Measurements from ENCODE around the gene ATP11A.

ATP11A gene

GRCh38 chr13:112743451-112744167, 53.8 kb downstream of the ATP11A start:
- H3K23ac ChIP-seq (ENCODE audit: low read length), result no peak overlapping the region
- no peaks in the 10 kb centered on the region for H3K9me3 ChIP-seq (ENCODE audit: insufficient read depth, low read depth, low read length)
- no peak overlapping the region for H2BK120ac ChIP-seq (ENCODE audit: insufficient read depth, low read length, poor library complexity)
- no peak overlapping the region for H3K14ac ChIP-seq (ENCODE audit: low read length)
- H2BK12ac ChIP-seq (ENCODE audit: low read length), result no peak overlapping the region
- H2BK5ac ChIP-seq (ENCODE audit: low read depth, low read length, poor library complexity), result no peak overlapping the region
- no peak overlapping the region for H4K8ac ChIP-seq (ENCODE audit: low read depth, low read length)
- peak; percentile 79 to 90 for DNase-seq
- no peak overlapping the region for H3K27ac ChIP-seq (ENCODE audit: low read depth, low read length)
- H2AK5ac ChIP-seq (ENCODE audit: low read length), result no peak overlapping the region
- peaks cover 5 to 16% of the 10 kb centered on the region in 2 experiments for H3K4me1 ChIP-seq (ENCODE audit: control insufficient read depth in 1 of 2, insufficient read depth in 2 of 2, low read length in 2 of 2)
- no peak overlapping the region for H4K12ac ChIP-seq (ENCODE audit: low read depth, low read length)
- H3K79me1 ChIP-seq (ENCODE audit: low read length), result peaks cover 3% of the 10 kb centered on the region
- H3K18ac ChIP-seq (ENCODE audit: low read length), result no peak overlapping the region
- H3K4me2 ChIP-seq (ENCODE audit: low read length), result no peak overlapping the region
- H3K36me3 ChIP-seq (ENCODE audit: control insufficient read depth in 1 of 2, insufficient read depth in 2 of 2, low read length in 2 of 2), result no peaks in the 10 kb centered on the region
- H3K9ac ChIP-seq (ENCODE audit: low read length), result no peak overlapping the region
- no peak overlapping the region for H4K91ac ChIP-seq (ENCODE audit: low read depth, low read length)
- H3K79me2 ChIP-seq (ENCODE audit: control insufficient read depth, insufficient read depth, low read length, poor library complexity), result peaks cover 12% of the 10 kb centered on the region
- H2AFZ ChIP-seq (ENCODE audit: insufficient read depth, low read length, poor library complexity), result no peak overlapping the region
- H3K27me3 ChIP-seq (ENCODE audit: insufficient read depth, low read length), result no peaks in the 10 kb centered on the region
- peak overlapping the region; percentile 5 for H3K4ac ChIP-seq (ENCODE audit: low read depth, low read length)
- no peak overlapping the region for H3K4me3 ChIP-seq (ENCODE audit: low read depth, low read length)
- WGBS (ENCODE audit: extremely low coverage, insufficient coverage, insufficient read length), result no CpG with 5 or more reads among the region's 12 CpGs

DNA sequence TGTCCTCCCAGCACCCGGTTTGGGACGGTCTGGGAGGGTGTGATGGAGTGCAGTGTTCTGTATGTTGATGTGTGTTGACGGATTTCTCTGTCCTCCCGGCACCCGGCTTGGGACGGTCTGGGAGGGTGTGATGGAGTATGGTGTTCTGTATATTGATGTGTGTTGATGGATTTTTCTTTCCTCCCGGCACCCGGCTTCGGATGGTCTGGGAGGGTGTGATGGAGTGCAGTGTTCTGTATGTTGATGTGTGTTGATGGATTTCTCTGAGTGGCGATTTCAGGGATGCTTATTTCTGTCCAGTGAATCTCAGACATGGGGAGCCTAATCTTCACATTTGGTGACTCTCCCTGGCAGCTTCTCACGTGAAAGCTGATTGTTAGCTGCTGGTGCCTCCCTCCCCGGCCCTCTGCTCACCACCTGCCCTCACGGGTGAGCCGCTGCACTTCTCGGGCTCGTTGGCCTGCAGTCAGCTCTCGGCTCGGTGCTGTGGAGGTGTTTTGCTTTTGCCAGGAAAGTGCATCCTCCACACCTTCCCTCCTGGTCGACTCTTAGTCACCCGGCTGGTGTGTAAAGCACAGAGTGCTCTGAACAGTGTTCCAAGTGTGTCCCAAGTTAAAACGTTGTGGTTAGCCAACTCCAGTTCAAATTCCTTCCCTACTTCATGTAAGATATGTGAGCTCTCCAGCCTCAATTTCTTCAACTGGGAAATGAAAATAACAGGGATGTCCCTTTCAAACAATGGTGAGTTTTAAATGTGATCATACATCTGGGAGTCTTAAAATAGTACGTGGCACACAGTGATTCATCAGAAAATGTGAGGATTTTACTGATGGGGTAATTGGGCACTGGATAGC, 54.6 kb downstream of the ATP11A start:
- Histone ChIP-seq H4K91ac (ENCODE audit: low read depth, low read length) (no peak overlapping the region), H3K4me1 (ENCODE audit: control insufficient read depth in 1 of 2, insufficient read depth in 2 of 2, low read length in 2 of 2) (peaks cover 5 to 16% of the 10 kb centered on the region in 2 experiments), H3K27ac (ENCODE audit: low read depth, low read length) (no peak overlapping the region), H4K8ac (ENCODE audit: low read depth, low read length) (no peak overlapping the region), H3K79me2 (ENCODE audit: control insufficient read depth, insufficient read depth, low read length, poor library complexity) (peaks cover 14% of the 10 kb centered on the region), H2AK5ac (ENCODE audit: low read length) (peak overlapping the region; percentile 21), H3K4me2 (ENCODE audit: low read length) (no peak overlapping the region), H4K12ac (ENCODE audit: low read depth, low read length) (no peak overlapping the region), H3K14ac (ENCODE audit: low read length) (no peak overlapping the region), H3K18ac (ENCODE audit: low read length) (peak overlapping the region; percentile 54), H2BK5ac (ENCODE audit: low read depth, low read length, poor library complexity) (no peak overlapping the region), H3K79me1 (ENCODE audit: low read length) (peaks cover 3% of the 10 kb centered on the region), H3K36me3 (ENCODE audit: control insufficient read depth in 1 of 2, insufficient read depth in 2 of 2, low read length in 2 of 2) (peaks cover 0 to 3% of the 10 kb centered on the region in 2 experiments), H3K23ac (ENCODE audit: low read length) (no peak overlapping the region), H3K9ac (ENCODE audit: low read length) (no peak overlapping the region), H2BK12ac (ENCODE audit: low read length) (no peak overlapping the region), H2AFZ (ENCODE audit: insufficient read depth, low read length, poor library complexity) (no peak overlapping the region), H3K27me3 (ENCODE audit: insufficient read depth, low read length) (no peaks in the 10 kb centered on the region), H3K4me3 (ENCODE audit: low read depth, low read length) (no peak overlapping the region), H3K4ac (ENCODE audit: low read depth, low read length) (peak overlapping the region; percentile 30), H2BK120ac (ENCODE audit: insufficient read depth, low read length, poor library complexity) (no peak overlapping the region), H3K9me3 (ENCODE audit: insufficient read depth, low read depth, low read length) (no peaks in the 10 kb centered on the region)
- no CpG with 5 or more reads among the region's 22 CpGs for WGBS (ENCODE audit: extremely low coverage, insufficient coverage, insufficient read length)
- peak; percentile 50 to 74 for DNase-seq

GRCh38 chr13:112746044-112746443, 56.2 kb downstream of the ATP11A start:
- Histone ChIP-seq H2BK12ac (ENCODE audit: low read length) (no peak overlapping the region), H3K18ac (ENCODE audit: low read length) (no peak overlapping the region), H3K27ac (ENCODE audit: low read depth, low read length) (no peak overlapping the region), H3K4ac (ENCODE audit: low read depth, low read length) (peak overlapping the region; percentile 57), H2AFZ (ENCODE audit: insufficient read depth, low read length, poor library complexity) (no peak overlapping the region), H3K14ac (ENCODE audit: low read length) (no peak overlapping the region), H2BK120ac (ENCODE audit: insufficient read depth, low read length, poor library complexity) (no peak overlapping the region), H3K4me2 (ENCODE audit: low read length) (no peak overlapping the region), H3K4me3 (ENCODE audit: low read depth, low read length) (no peak overlapping the region), H3K27me3 (ENCODE audit: insufficient read depth, low read length) (no peaks in the 10 kb centered on the region), H3K4me1 (ENCODE audit: control insufficient read depth in 1 of 2, insufficient read depth in 2 of 2, low read length in 2 of 2) (peaks cover 3 to 12% of the 10 kb centered on the region in 2 experiments), H3K23ac (ENCODE audit: low read length) (no peak overlapping the region), H3K9me3 (ENCODE audit: insufficient read depth, low read depth, low read length) (no peaks in the 10 kb centered on the region), H3K79me2 (ENCODE audit: control insufficient read depth, insufficient read depth, low read length, poor library complexity) (peaks cover 14% of the 10 kb centered on the region), H4K12ac (ENCODE audit: low read depth, low read length) (no peak overlapping the region), H4K8ac (ENCODE audit: low read depth, low read length) (no peak overlapping the region), H2AK5ac (ENCODE audit: low read length) (no peak overlapping the region), H3K36me3 (ENCODE audit: control insufficient read depth in 1 of 2, insufficient read depth in 2 of 2, low read length in 2 of 2) (peaks cover 0 to 3% of the 10 kb centered on the region in 2 experiments), H3K9ac (ENCODE audit: low read length) (no peak overlapping the region), H3K79me1 (ENCODE audit: low read length) (peaks cover 2% of the 10 kb centered on the region), H4K91ac (ENCODE audit: low read depth, low read length) (no peak overlapping the region), H2BK5ac (ENCODE audit: low read depth, low read length, poor library complexity) (no peak overlapping the region)
- WGBS (ENCODE audit: extremely low coverage, insufficient coverage, insufficient read length), result no CpG with 5 or more reads among the region's 29 CpGs
- peak in 1 of 2 donors; percentile 19 for DNase-seq

DNA sequence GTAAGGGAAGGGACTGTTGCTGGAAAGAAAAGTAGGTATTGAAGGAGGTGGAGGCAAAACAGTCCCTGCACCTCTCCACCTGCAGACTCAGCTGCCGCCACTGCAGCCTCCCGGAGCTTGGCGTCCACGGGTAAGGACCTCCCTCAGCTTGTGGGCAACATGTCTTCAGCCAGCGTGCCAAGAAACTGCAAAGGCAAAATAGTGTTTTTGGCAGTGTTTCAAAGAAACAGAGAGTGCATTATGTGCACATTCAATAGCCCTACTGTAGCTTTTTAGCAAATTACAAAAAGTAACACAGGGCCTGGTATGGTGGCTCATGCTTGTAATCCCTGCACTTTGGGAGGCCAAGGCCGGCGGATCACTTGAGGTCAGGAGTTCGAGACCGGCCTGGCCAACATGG, 57.4 kb downstream of the ATP11A start:
- DNase-seq, result no peak
- no CpG with 5 or more reads among the region's 9 CpGs for WGBS (ENCODE audit: extremely low coverage, insufficient coverage, insufficient read length)
- no peak overlapping the region for H4K91ac ChIP-seq (ENCODE audit: low read depth, low read length)
- H4K8ac ChIP-seq (ENCODE audit: low read depth, low read length), result no peak overlapping the region
- no peak overlapping the region for H3K23ac ChIP-seq (ENCODE audit: low read length)
- H2BK12ac ChIP-seq (ENCODE audit: low read length), result no peak overlapping the region
- no peak overlapping the region for H2BK120ac ChIP-seq (ENCODE audit: insufficient read depth, low read length, poor library complexity)
- peaks cover 0 to 3% of the 10 kb centered on the region in 2 experiments for H3K36me3 ChIP-seq (ENCODE audit: control insufficient read depth in 1 of 2, insufficient read depth in 2 of 2, low read length in 2 of 2)
- H3K4me1 ChIP-seq (ENCODE audit: control insufficient read depth in 1 of 2, insufficient read depth in 2 of 2, low read length in 2 of 2), result peaks cover 3 to 8% of the 10 kb centered on the region in 2 experiments
- H3K4me3 ChIP-seq (ENCODE audit: low read depth, low read length), result no peak overlapping the region
- no peak overlapping the region for H4K12ac ChIP-seq (ENCODE audit: low read depth, low read length)
- H3K9me3 ChIP-seq (ENCODE audit: insufficient read depth, low read depth, low read length), result no peaks in the 10 kb centered on the region
- no peak overlapping the region for H3K14ac ChIP-seq (ENCODE audit: low read length)
- H3K79me1 ChIP-seq (ENCODE audit: low read length), result no peaks in the 10 kb centered on the region
- H3K9ac ChIP-seq (ENCODE audit: low read length), result no peak overlapping the region
- H3K4ac ChIP-seq (ENCODE audit: low read depth, low read length), result no peak overlapping the region
- no peak overlapping the region for H2AFZ ChIP-seq (ENCODE audit: insufficient read depth, low read length, poor library complexity)
- H2AK5ac ChIP-seq (ENCODE audit: low read length), result no peak overlapping the region
- H3K27ac ChIP-seq (ENCODE audit: low read depth, low read length), result no peak overlapping the region
- no peak overlapping the region for H3K18ac ChIP-seq (ENCODE audit: low read length)
- no peaks in the 10 kb centered on the region for H3K27me3 ChIP-seq (ENCODE audit: insufficient read depth, low read length)
- H2BK5ac ChIP-seq (ENCODE audit: low read depth, low read length, poor library complexity), result no peak overlapping the region
- H3K4me2 ChIP-seq (ENCODE audit: low read length), result no peak overlapping the region
- peaks cover 7% of the 10 kb centered on the region for H3K79me2 ChIP-seq (ENCODE audit: control insufficient read depth, insufficient read depth, low read length, poor library complexity)
